Spleen (tissue), 11 donors: ENCODE results near the gene LYPD1. TPM values are rescaled to one million over a fixed set of nuclear protein-coding genes. Genes with fewer than 3 reads are reported as not detected.

ENCODE experiments used
- DNase-seq: peaks from one replicate; pipeline ENCODE4 v3.0.0-alpha.2; 2020
- H3K27ac ChIP-seq, 8 donors: fragments of 200-600 bp; sonication (generic) in 7 of 8; 1 replicate in 4 of 8; 2 replicates in 4 of 8; pipeline versions ENCODE4 v1.5.0 to v1.8.0; 2016 to 2021; ENCODE audit warnings: inconsistent platforms in 4 of 8, mild to moderate bottlenecking in 4 of 8, moderate library complexity in 1 of 8
- H3K27me3 ChIP-seq, 7 donors: fragments of 200-600 bp; sonication (generic) in 6 of 7; replicated peaks in 1 of 7; 1 replicate in 4 of 7; 2 replicates in 3 of 7; pipeline versions ENCODE4 v1.5.0 to v1.8.0; 2016 to 2021; ENCODE audit warnings: inconsistent platforms in 3 of 7, mild to moderate bottlenecking in 1 of 7
- H3K36me3 ChIP-seq, 6 donors: fragments of 200-600 bp; sonication (generic) in 5 of 6; 1 replicate in 4 of 6; 2 replicates in 2 of 6; pipeline versions ENCODE4 v1.5.0 to v1.8.0; 2016 to 2021; ENCODE audit warnings: inconsistent platforms in 2 of 6
- H3K4me1 ChIP-seq, 6 donors: fragments of 200-600 bp; sonication (generic) in 5 of 6; 1 replicate in 3 of 6; 2 replicates in 3 of 6; pipeline versions ENCODE4 v1.5.0 to v1.8.0; 2016 to 2021; ENCODE audit warnings: inconsistent platforms in 3 of 6
- H3K4me3 ChIP-seq, 8 donors: fragments of 200-600 bp; sonication (generic) in 7 of 8; 1 replicate in 4 of 8; 2 replicates in 4 of 8; pipeline versions ENCODE4 v1.5.0 to v1.8.0; 2016 to 2021; ENCODE audit warnings: inconsistent platforms in 4 of 8, mild to moderate bottlenecking in 4 of 8, moderate library complexity in 2 of 8
- H3K9me3 ChIP-seq, 8 donors: fragments of 200-600 bp; sonication (generic) in 7 of 8; 1 replicate in 4 of 8; 2 replicates in 4 of 8; pipeline versions ENCODE4 v1.5.0 to v1.8.0; 2016 to 2021; ENCODE audit warnings: inconsistent platforms in 4 of 8
- POLR2A ChIP-seq, 3 donors: fragments of 450-650 bp; IDR thresholded peaks; one replicate each; pipeline ENCODE4 v1.5.1; 2017; ENCODE audit warnings: antibody characterized with exemption in 3 of 3, mild to moderate bottlenecking in 1 of 3
- POLR2AphosphoS5 ChIP-seq, 3 donors: sonication (generic); formaldehyde crosslinking; IDR thresholded peaks; one replicate each; pipeline ENCODE4 v1.5.1; 2017; ENCODE audit warnings: antibody characterized with exemption in 3 of 3
- WGBS, 5 donors: extraction: QIAGEN DNeasy Blood & Tissue Kit in 3 of 5; methylation state at CpG; one replicate each; pipeline versions ENCODE4 v1.1.5 to v1.1.7; 2013 to 2018; 5-methylcytosine and 5-hydroxymethylcytosine counted together
- intact Hi-C: fragments of 100-400 bp; cut with DNase I; formaldehyde crosslinking; loops from one replicate; pipeline ENCODE4 v1.15.0; 2023; ENCODE audit warnings: low total_unique reads
- polyA plus RNA-seq, 3 donors: library from polyadenylated mRNA; stranded (reverse); fragments of 200-250 nt; gene quantifications; one replicate each; pipeline ENCODE4 v1.2.1, GENCODE V29; 2013
- total RNA-seq, 7 donors: library from RNA; depleted of rRNA in 3 of 7; stranded (reverse); fragments of >200 nt in 3 of 7; fragmentation: NEBNext Ultra II Directional in 4 of 7; extraction: Animal tissue kit (Norgen Biotek cat#: 25700) in 4 of 7; gene quantifications; one replicate each; pipeline versions ENCODE4 v1.1.0 to v1.2.1, GENCODE V29; 2016 to 2021
- TF ChIP-seq, protein P1 (sequence below), 11 experiments: fragments of 200-600 bp in 7 of 11; fragments of 450-650 bp in 4 of 11; sonication (generic) in 4 of 11; IDR thresholded peaks in 8 of 11; conservative IDR thresholded peaks in 3 of 11; 1 replicate in 7 of 11; 2 replicates in 4 of 11; pipeline versions ENCODE4 v1.4.0 to v1.8.0; 2016 to 2021; ENCODE audit warnings: antibody characterized with exemption in 11 of 11, inconsistent platforms in 4 of 11, mild to moderate bottlenecking in 1 of 11
- donor health status: healthy with polysubstance abuse.
- donor health status: DM: no; HTN: no; CAD: no; lungs with moderate emphysema.
- donor health status: DM: no; HTN: no; CAD: no.
- donor health status: Bipolar disorder and iron deficiency.
- donor health status: healthy.
- donor health status: DM: no; HTN: no; CAD: no.
- donor health status: DM: yes; HTN: yes; CAD: no.

The LYPD1 gene
- total and polyA plus RNA-seq, 10 donors, result 0.10 to 4.3 (median 0.46) TPM

DNA sequence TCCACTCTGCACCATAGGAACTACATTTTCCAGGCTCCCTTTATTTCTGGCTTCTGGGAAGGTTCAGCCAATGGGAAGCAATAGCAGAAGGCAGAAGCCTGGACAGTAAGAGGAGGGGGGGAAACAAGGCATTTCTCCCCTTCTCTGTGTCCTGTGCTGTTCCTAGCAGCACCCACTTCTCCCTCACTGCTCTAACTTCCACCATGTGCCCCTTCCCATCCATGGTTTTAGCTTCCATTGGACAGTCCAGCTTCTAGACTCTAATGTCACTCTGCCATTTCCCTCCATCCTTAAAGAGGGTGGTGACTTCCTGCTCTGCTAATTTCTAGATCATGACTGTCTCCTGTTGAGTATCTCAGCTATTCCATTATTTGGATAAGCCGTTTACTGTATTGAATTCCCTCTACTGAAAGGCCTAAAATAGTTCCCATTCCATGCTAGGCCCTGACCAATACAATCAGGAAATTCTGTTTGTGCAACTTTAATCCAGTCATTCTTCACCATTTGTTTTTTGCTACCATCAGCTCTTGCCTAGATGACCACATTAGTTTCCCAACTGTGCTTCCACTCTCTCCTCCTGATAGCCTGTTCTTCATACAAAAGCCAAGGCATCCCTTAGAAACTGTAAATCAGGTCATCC lies 20.8 kb upstream of the LYPD1 start:
- intact Hi-C loops, result no loop called here
- 38 to 81% (median 67%) methylated on average over 1 of the region's 1 CpG for WGBS, 5 donors
- TF ChIP-seq, protein P1, sequence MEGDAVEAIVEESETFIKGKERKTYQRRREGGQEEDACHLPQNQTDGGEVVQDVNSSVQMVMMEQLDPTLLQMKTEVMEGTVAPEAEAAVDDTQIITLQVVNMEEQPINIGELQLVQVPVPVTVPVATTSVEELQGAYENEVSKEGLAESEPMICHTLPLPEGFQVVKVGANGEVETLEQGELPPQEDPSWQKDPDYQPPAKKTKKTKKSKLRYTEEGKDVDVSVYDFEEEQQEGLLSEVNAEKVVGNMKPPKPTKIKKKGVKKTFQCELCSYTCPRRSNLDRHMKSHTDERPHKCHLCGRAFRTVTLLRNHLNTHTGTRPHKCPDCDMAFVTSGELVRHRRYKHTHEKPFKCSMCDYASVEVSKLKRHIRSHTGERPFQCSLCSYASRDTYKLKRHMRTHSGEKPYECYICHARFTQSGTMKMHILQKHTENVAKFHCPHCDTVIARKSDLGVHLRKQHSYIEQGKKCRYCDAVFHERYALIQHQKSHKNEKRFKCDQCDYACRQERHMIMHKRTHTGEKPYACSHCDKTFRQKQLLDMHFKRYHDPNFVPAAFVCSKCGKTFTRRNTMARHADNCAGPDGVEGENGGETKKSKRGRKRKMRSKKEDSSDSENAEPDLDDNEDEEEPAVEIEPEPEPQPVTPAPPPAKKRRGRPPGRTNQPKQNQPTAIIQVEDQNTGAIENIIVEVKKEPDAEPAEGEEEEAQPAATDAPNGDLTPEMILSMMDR (IDR thresholded peaks at IDR 0.05 in 8 of 11, conservative IDR thresholded peaks at IDR 0.05 in 3 of 11), result no peak
- no peak for TF ChIP-seq POLR2A (IDR thresholded peaks at IDR 0.05)
- no peak for TF ChIP-seq POLR2AphosphoS5 (IDR thresholded peaks at IDR 0.05)

DNA sequence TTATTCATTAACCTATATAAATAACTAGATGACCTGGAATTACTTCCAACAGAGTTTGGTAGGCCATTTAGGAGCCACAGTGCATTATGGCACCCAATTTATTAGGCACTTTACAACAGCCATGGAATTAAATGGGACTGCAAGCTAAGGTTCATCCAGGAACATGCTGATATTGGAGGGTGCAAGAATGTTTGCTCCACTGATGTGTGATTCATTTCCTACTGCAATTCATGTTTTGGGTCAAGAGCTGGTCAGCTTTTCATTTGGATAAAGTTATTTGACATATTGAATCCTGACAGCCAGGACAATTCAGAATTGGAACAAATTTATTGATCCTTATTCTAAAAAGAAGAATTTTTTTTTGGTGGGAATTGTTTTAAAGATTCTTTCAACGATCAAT lies 11.8 kb upstream of the LYPD1 start:
- Histone ChIP-seq H3K36me3 (no peaks in the 10 kb centered on the region), H3K27me3 (no peaks in the 10 kb centered on the region), H3K9me3 (no peaks in the 10 kb centered on the region), H3K4me1 (no peaks in the 10 kb centered on the region), H3K27ac (no peak overlapping the region), H3K4me3 (no peak overlapping the region)
- no peak for DNase-seq
- intact Hi-C loops, result no loop called here
- 76 to 89% (median 82%) methylated on average over 1 of the region's 1 CpG for WGBS, 5 donors
- TF ChIP-seq, protein P1 (IDR thresholded peaks at IDR 0.05 in 8 of 11, conservative IDR thresholded peaks at IDR 0.05 in 3 of 11), result no peak
- TF ChIP-seq POLR2AphosphoS5 (IDR thresholded peaks at IDR 0.05) (no peak), POLR2A (IDR thresholded peaks at IDR 0.05) (no peak)

More for the DNA sequence above, 20.8 kb upstream of the LYPD1 start:
- no peaks in the 10 kb centered on the region for H3K36me3 ChIP-seq
- no peak overlapping the region for H3K27ac ChIP-seq
- H3K9me3 ChIP-seq, result no peaks in the 10 kb centered on the region
- H3K4me3 ChIP-seq, result no peak overlapping the region
- H3K4me1 ChIP-seq, result no peaks in the 10 kb centered on the region
- no peak for DNase-seq
- no peaks in the 10 kb centered on the region for H3K27me3 ChIP-seq

DNA sequence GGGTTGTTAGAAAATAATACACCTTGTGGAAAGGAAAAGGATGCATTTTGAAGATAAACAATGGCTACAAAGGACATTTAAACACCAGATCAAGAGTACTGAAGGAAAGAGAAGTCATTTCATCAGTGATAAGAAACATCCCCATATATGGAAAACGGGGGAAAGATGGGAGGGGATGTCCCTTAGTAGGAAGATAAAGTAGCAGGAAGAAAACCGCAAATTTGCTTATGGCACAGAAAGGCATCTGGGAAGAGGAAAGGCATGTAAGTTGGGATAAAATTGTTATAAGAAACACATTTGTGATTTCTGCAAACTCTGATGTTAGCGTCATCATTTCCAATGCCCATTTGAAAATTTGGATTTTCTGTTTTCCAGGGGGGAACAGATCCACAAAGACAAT lies 10.5 kb upstream of the LYPD1 start:
- TF ChIP-seq POLR2AphosphoS5 (IDR thresholded peaks at IDR 0.05) (no peak), POLR2A (IDR thresholded peaks at IDR 0.05) (no peak)
- TF ChIP-seq, protein P1 (IDR thresholded peaks at IDR 0.05 in 8 of 11, conservative IDR thresholded peaks at IDR 0.05 in 3 of 11), result no peak
- no peak overlapping the region for H3K4me3 ChIP-seq
- 65 to 77% (median 72%) methylated on average over 3 of the region's 3 CpGs for WGBS, 5 donors
- H3K4me1 ChIP-seq, result no peaks in the 10 kb centered on the region
- H3K9me3 ChIP-seq, result no peaks in the 10 kb centered on the region
- intact Hi-C loops, result no loop called here
- H3K27ac ChIP-seq, result no peak overlapping the region
- no peaks in the 10 kb centered on the region for H3K36me3 ChIP-seq
- H3K27me3 ChIP-seq, result no peaks in the 10 kb centered on the region
- no peak for DNase-seq

DNA sequence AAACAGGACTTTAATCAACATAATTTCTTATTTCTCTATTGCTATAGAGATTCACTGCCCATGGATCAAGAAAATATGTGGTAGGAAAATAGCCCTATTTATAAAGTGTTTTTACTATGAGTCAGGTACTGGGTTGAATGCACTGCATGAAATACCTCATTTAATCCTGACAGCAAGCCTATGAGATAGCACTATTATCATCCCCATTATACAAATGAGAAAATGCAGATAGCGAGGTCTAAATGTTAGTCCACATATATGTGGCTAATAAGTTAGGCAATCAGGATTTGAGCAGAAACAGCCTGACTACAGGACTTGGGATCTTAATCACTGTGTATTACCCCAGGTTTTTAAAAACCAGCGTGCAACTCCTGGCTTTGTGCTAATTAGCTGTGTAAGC lies 8.5 kb upstream of the LYPD1 start:
- no peak for DNase-seq
- Histone ChIP-seq H3K27me3 (peaks cover 0 to 3% (median 0%) of the 10 kb centered on the region in 7 donors), H3K4me3 (no peak overlapping the region), H3K36me3 (no peaks in the 10 kb centered on the region), H3K9me3 (no peaks in the 10 kb centered on the region), H3K27ac (no peak overlapping the region), H3K4me1 (no peaks in the 10 kb centered on the region)
- no peak for TF ChIP-seq POLR2A (IDR thresholded peaks at IDR 0.05)
- no peak for TF ChIP-seq POLR2AphosphoS5 (IDR thresholded peaks at IDR 0.05)
- TF ChIP-seq, protein P1 (IDR thresholded peaks at IDR 0.05 in 8 of 11, conservative IDR thresholded peaks at IDR 0.05 in 3 of 11), result no peak
- intact Hi-C loops, result no loop called here
- WGBS, 5 donors, result 89 to 98% (median 89%) methylated on average over 2 of the region's 2 CpGs
